Left forelimb (tissue), 1 donor: ENCODE measurements around the gene VGF.
"Not testable (repeated sequence)": the region's sequence is repeated elsewhere in the genome, so short reads cannot be mapped to it uniquely, and the experiment has no call there.

Experiments used
- DNase-seq: peaks from one replicate; pipeline ENCODE4 v3.0.0-alpha.2; 2018; ENCODE audit warnings: low spot score

The VGF gene

GRCh38 chr7:101134399-101134980 lies 30.9 kb downstream of the VGF start:
- DNase-seq = no peak

GRCh38 chr7:101133621-101134398 lies 31.6 kb downstream of the VGF start:
- no peak for DNase-seq

- not testable (repeated sequence) for DNase-seq
These were observed 32.5 kb downstream of the VGF start for GRCh38 chr7:101132626-101133600.

GRCh38 chr7:101129603-101130117 lies 35.7 kb downstream of the VGF start:
- DNase-seq = no peak

GRCh38 chr7:101128040-101128834 lies 37.1 kb downstream of the VGF start:
- no peak for DNase-seq

GRCh38 chr7:101127460-101128039 lies 37.8 kb downstream of the VGF start:
- no peak for DNase-seq

- peak; percentile 91 for DNase-seq
These were observed 38.5 kb downstream of the VGF start, which contains the start of gene SERPINE1 for GRCh38 chr7:101126651-101127459. Gene SERPINE1 (plus strand): TSS chr7:101127104. CDS start chr7:101128394, 1,290 bp downstream.

GRCh38 chr7:101125989-101126650 lies 39.2 kb downstream of the VGF start:
- DNase-seq = no peak

- DNase-seq = no peak
These were observed 40.9 kb downstream of the VGF start for GRCh38 chr7:101124376-101125056.

GRCh38 chr7:101123703-101124068 lies 41.7 kb downstream of the VGF start:
- no peak for DNase-seq

- no peak for DNase-seq
These were observed 42.3 kb downstream of the VGF start for GRCh38 chr7:101122933-101123702.

GRCh38 chr7:101121991-101122932 lies 43.1 kb downstream of the VGF start:
- peak; percentile 88 for DNase-seq

GRCh38 chr7:101121631-101121990 lies 43.8 kb downstream of the VGF start:
- DNase-seq = not testable (repeated sequence)

- no peak for DNase-seq
These were observed 45.1 kb downstream of the VGF start for GRCh38 chr7:101120315-101120714.

GRCh38 chr7:101119876-101120275 lies 45.5 kb downstream of the VGF start:
- no peak for DNase-seq

- DNase-seq = no peak
These were observed 46.5 kb downstream of the VGF start for GRCh38 chr7:101118856-101119255.

GRCh38 chr7:101116898-101117297 lies 48.5 kb downstream of the VGF start:
- no peak for DNase-seq
